H7 (cell line): Measurements from ENCODE around the gene WWC1. TPM values are rescaled to one million over a fixed set of nuclear protein-coding genes. Genes with fewer than 3 reads are reported as not detected.
"Not testable (repeated sequence)": the region's sequence is repeated elsewhere in the genome, so short reads cannot be mapped to it uniquely, and the experiment has no call there.

ENCODE experiments used
- DNase-seq: peaks from one replicate; pipeline ENCODE4 v3.0.0; 2012
- H3K27me3 ChIP-seq: 2 replicates; pipeline ENCODE4 v1.6.0; 2011; ENCODE audit warnings: mild to moderate bottlenecking, low read length; ENCODE audit not compliant: control insufficient read depth, insufficient read depth
- H3K36me3 ChIP-seq: replicated peaks from 2 replicates; pipeline ENCODE4 v1.5.1; 2011; ENCODE audit warnings: low read length; ENCODE audit not compliant: control insufficient read depth, insufficient read depth
- H3K4me3 ChIP-seq: 2 replicates; pipeline ENCODE4 v1.5.1; 2011; ENCODE audit warnings: low read depth, mild to moderate bottlenecking, control low read depth, low read length, moderate library complexity; ENCODE audit not compliant: insufficient read depth
- total RNA-seq: library from RNA; depleted of rRNA; stranded (reverse); fragments of >200 nt; shearing (Covaris generic); gene quantifications from 2 replicates; pipeline ENCODE4 v1.2.3, GENCODE V29; 2014

The WWC1 gene
- total RNA-seq, 1 experiment from 2014 or later: 15.5 TPM

GRCh38 chr5:168273056-168273980 lies 18.1 kb upstream of the WWC1 start:
- Histone ChIP-seq H3K4me3 (no peak overlapping the region), H3K27me3 (peaks cover 3% of the 10 kb centered on the region), H3K36me3 (no peaks in the 10 kb centered on the region)
- no peak for DNase-seq

- Histone ChIP-seq H3K36me3 (no peaks in the 10 kb centered on the region), H3K27me3 (no peaks in the 10 kb centered on the region; the same call in 1 of the 2 replicates), H3K4me3 (no peak overlapping the region)
- DNase-seq: no peak
Measured at GRCh38 chr5:168274406-168274805, 17.0 kb upstream of the WWC1 start.

- H3K27me3 ChIP-seq: no peaks in the 10 kb centered on the region; the same call in 1 of the 2 replicates
- no peaks in the 10 kb centered on the region for H3K36me3 ChIP-seq
Measured at GRCh38 chr5:168275940-168276339, 15.5 kb upstream of the WWC1 start.

GRCh38 chr5:168282120-168282519 lies 9.3 kb upstream of the WWC1 start:
- Histone ChIP-seq H3K4me3 (no peak overlapping the region), H3K27me3 (no peaks in the 10 kb centered on the region; the same call in 1 of the 2 replicates), H3K36me3 (no peaks in the 10 kb centered on the region)
- DNase-seq: no peak

More at GRCh38 chr5:168275940-168276339, 15.5 kb upstream of the WWC1 start:
- DNase-seq: no peak
- H3K4me3 ChIP-seq: no peak overlapping the region

GRCh38 chr5:168284809-168285208 lies 6.6 kb upstream of the WWC1 start:
- no peaks in the 10 kb centered on the region; the same call in 1 of the 2 replicates for H3K27me3 ChIP-seq
- no peaks in the 10 kb centered on the region for H3K36me3 ChIP-seq

GRCh38 chr5:168285696-168286095 lies 5.7 kb upstream of the WWC1 start:
- Histone ChIP-seq H3K4me3 (no peak overlapping the region), H3K27me3 (no peaks in the 10 kb centered on the region; the same call in 1 of the 2 replicates), H3K36me3 (no peaks in the 10 kb centered on the region)
- DNase-seq: no peak

More at GRCh38 chr5:168284809-168285208, 6.6 kb upstream of the WWC1 start:
- H3K4me3 ChIP-seq: no peak overlapping the region
- no peak for DNase-seq

- Histone ChIP-seq H3K36me3 (no peaks in the 10 kb centered on the region), H3K27me3 (no peaks in the 10 kb centered on the region; the same call in 1 of the 2 replicates), H3K4me3 (no peak overlapping the region)
- DNase-seq: peak; percentile 78
Measured at GRCh38 chr5:168286386-168286785, 5.1 kb upstream of the WWC1 start.

- H3K27me3 ChIP-seq, H3K36me3 ChIP-seq, DNase-seq, H3K4me3 ChIP-seq: not testable (repeated sequence)
Measured at GRCh38 chr5:168286863-168287262, 4.6 kb upstream of the WWC1 start.

GRCh38 chr5:168287362-168287761 lies 4.1 kb upstream of the WWC1 start:
- Histone ChIP-seq H3K4me3 (no peak overlapping the region), H3K27me3 (peaks cover 1% of the 10 kb centered on the region; the same call in 1 of the 2 replicates), H3K36me3 (no peaks in the 10 kb centered on the region)
- DNase-seq: no peak

- Histone ChIP-seq H3K4me3 (no peak overlapping the region), H3K36me3 (no peaks in the 10 kb centered on the region), H3K27me3 (peaks cover 1% of the 10 kb centered on the region; the same call in 1 of the 2 replicates)
- DNase-seq: no peak
Measured at GRCh38 chr5:168288349-168289245, 2.8 kb upstream of the WWC1 start.

GRCh38 chr5:168290902-168291341 lies 523 bp upstream of the WWC1 start:
- H3K36me3 ChIP-seq: no peaks in the 10 kb centered on the region
- H3K27me3 ChIP-seq: peaks cover 1% of the 10 kb centered on the region; the same call in 1 of the 2 replicates
- no peak for DNase-seq
- H3K4me3 ChIP-seq: peak overlapping the region; percentile 56

- Histone ChIP-seq H3K27me3 (peaks cover 1% of the 10 kb centered on the region; the same call in 1 of the 2 replicates), H3K36me3 (no peaks in the 10 kb centered on the region), H3K4me3 (peak overlapping the region; percentile 56)
- peak; percentile 85 for DNase-seq
Measured at GRCh38 chr5:168291964-168292785, 730 bp downstream of the WWC1 start.

GRCh38 chr5:168292786-168293696 lies 1.6 kb downstream of the WWC1 start:
- peak; percentile 68 for DNase-seq

More at GRCh38 chr5:168292786-168293696, 1.6 kb downstream of the WWC1 start:
- Histone ChIP-seq H3K4me3 (peak overlapping the region; percentile 56), H3K36me3 (no peaks in the 10 kb centered on the region), H3K27me3 (peaks cover 1% of the 10 kb centered on the region; the same call in 1 of the 2 replicates)
